GM18858 (cell line): ENCODE measurements around the gene RASL10A.
A peak's percentile ranks its signal among the peaks of the same experiment; 100 is the strongest.

Experiments
- ATAC-seq: cut with Tn5 transposase; IDR thresholded peaks from one replicate; pipeline ENCODE4 v1.9.1; 2021; ENCODE audit not compliant: unreplicated experiment

Gene RASL10A

DNA sequence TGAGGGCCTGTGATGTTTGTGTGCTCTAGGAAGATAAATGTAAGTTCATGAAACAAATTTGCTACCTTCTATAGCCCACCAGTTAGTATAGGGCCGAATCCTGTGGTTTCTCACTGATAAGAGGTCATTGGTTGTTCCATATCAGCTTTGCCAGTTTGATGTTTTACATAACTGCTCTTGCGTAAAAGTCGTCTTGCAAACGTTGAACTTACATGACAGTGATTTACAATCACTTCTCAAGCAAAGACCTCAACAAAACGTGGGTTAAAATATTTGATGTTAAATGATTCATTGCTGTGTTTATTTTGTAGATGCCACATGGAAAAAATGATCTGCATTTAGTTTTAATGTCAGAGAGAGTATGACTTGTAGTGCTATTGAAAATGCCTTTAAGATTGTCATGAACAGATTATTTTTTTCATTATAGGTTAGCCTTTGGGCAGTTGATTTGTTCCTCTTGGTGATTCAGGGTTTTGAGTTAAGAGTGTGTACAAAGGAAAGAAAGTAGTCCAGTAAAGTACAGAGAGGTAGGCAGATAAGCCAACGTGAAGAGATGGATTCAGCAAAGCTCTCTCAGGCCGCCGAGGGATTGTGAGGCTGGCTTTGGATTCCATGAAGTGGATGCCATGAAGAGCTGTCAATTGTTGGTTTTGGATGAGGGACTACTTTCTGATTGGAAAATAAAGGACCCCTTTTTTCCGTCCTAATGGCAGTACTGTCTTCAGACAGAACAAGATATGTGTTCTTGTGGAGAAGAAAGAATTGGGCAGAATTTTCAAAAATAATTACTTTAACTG is 44.8 kb downstream of the RASL10A start:
- ATAC-seq, result no peak

DNA sequence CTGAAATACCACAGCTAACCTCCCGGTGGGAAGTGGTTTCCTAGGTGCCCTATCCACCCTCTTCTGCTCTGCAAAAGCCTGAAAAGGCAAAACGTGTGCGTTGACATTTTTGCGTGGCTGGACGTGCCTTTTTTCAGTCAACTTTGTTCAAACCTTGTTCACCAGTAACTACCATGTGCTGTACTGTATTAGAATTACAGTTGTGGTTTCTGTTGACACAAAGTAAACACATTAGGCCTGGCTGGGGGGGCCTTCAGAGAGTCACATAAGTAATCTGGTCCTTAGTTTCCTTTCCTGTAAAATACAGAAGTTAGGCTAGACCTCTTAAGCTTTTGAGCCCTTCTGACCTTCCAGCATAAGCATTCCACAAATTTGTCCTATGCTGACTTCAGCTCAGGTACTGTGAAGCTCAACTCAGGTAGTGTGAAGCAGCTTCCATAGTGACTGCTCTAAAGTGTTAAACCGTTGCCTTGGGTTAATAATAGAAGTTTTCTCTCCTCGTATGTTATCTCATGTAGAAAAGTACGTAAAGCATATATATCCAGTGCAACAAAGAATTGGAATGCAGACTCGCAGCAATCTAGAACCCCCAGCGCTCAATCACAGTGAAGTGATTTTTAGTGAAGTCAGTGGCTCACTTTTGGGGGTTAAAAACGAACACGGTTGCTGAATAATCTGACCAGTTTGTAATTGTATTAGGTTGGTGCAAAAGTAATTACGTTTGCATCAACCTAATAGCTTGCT is 45.6 kb downstream of the RASL10A start:
- no peak for ATAC-seq

DNA sequence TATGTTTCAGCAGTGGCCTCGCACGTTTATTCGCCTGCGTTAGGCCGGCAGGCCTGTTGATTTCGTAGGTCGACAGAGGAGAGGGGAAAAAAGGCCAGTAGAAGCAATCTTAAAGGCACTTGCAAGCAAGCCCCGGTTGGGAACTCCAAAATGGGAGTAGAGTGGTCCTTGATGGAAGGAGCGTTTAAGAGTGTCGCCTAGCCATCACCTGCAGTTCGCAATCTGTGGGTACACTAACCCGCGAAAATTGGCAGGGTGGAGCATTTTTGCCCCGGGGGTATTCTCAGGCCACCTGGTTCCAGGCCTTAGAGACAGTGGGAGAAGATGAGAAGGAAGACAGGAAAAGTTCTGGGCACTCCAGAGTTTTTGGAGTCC is 46.3 kb downstream of the RASL10A start:
- ATAC-seq, result no peak

DNA sequence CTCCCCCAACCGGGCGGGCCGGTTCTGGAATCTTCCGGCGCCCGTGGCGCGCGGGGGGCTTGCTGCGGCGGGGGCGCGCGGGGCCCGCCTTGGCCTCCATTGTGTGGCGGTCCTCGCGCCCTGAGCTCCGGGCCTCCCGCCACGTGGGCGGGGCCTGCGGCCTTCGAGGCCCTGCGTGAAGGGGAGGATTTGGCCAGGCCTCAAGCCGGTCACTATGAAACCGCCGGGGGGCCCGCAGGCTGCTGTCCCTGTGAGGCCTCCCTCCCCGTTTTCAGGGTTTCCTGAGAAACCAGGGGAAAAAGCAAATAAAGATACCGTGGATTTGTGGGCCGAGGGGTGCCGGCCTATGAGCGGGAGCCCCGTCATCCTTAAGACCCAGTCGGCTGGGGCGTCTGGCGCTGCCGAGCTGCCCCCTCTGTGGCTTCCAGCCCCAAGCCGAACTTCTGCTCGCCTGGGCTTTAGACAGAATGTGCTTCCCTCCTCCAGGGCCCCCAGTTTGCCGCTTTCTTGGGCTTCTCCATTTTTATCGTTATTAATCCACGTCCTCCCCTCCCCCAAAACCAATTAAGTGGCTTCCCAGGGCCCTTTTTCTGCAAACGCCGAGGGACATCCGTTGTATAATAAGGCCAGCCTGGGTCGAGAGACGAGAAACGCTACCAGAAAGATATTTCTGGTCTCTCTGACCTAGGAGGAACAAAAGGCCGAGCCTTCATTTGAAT is 46.8 kb downstream of the RASL10A start:
- peak; percentile 7 for ATAC-seq

DNA sequence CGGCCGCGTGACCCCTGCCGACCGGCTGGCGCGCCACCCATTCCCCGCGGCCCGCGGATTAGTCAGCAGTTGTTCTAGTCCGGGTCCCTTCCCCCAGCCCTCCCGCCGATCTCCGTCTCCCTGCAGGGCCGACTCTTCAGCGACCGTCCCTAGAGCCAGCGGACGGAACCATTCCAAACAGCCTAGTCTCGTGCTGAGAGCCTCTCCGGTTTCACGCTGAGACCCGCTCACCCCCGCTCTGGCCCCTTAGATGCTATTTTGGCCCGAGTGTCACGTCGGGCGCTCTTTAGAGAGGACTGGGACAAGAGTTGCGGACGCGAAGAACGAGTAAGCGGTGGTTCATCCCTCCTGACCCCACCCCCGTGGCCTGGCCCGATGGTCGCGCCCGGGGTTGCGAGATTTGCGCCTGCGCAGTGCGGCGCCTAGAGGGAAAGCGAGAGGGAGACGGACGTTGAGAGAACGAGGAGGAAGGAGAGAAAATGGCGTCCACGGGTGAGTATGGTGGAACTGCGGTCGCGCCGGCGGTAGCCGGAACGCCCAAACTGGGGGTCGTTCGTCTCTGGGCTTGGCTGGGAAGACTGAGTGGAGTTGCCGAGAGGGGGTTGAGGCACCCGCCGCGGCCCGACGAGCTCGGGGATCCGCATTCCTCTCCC is 47.5 kb downstream of the RASL10A start, which contains the start of the genes EWSR1 and RHBDD3:
Gene EWSR1, plus strand, starts transcription at position 411 of the 653 bp plus-strand sequence. Its CDS starts 69 bp downstream, at position 480.
Gene RHBDD3, minus strand, starts transcription at position 124 of the 653 bp plus-strand sequence. CDS start 2,355 bp downstream, outside the sequence.
- ATAC-seq, result peak; percentile 57

DNA sequence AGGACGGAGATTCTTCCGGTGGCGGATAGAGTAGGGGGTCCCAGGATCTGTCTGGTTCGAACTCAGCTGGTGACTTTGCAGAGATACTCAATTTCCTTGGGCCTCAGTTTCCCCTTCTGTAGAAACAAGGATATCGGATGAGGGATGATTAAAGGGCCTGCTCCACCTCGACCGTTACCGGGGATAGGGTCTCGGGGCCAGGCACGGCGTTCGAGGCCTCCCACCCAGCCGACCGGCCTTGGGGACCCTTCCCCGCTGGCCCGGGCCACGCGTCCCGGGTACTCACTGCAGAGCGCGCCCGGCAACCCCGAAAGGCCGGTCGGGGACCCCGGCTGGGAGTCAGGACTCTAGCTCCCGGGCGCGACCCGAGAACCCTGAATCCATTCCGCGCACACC is 48.0 kb downstream of the RASL10A start:
- no peak for ATAC-seq

DNA sequence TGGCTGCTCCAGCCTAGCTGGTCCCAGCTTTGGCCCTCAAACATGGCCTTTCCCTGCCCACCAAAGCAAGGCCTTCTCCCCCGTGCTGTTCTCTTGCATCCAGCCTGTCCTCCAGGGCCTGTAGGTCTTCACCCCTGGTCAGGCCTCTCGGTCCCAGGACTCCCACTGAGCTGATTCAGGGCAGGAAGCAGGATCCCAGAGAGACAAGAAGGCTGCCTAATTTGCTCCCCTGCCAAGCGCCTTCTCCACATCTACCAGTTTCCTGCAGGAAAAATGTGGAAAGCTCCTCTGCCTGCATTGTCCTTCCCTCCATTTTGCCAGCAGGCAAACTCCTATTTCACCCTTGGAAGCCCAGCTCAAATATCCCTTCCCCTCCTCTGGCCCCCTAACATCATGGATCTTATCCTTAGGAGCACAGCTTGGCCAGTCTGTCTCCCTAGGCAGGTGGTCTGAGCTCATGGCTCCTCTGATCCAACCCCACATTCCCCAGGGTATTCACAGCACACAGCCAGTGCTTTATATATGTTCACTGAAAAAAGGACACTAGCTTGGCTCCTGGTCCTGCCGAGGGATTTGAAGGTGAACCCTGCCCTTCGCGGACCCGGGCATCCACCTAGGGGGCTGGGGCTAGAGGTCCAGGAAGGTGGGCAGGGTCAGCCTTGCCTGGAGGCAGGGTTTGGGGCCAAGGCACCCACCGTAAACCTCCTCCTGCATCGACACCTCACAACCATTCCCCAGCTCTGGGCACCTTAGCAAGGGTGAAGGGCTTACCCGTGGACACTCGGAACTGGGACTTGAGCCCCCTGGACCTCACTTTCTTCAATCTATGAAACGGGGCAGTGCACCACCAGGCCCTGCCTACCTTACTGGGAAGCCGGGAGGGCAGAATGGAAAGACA is 48.7 kb downstream of the RASL10A start:
- ATAC-seq, result no peak

DNA sequence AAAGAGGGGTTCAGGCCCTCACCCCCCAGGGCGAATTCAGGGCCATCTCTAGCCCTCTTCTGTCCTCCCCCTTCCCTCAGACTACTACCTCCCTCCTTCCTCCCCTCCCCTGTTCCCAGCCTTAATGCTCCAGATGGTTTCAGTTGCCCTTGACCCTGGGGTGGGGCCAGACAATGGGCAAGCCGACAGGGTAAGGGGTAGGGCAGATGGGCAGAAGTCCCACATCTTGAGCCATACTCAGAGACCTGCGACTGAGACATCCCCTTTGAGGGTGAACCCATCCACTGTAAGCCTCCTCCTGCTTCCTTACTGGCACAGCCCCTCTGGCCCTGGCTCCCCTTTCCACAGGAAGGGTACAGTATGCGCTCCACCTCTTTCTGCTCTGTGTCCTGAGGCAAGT is 49.6 kb downstream of the RASL10A start:
- no peak for ATAC-seq

DNA sequence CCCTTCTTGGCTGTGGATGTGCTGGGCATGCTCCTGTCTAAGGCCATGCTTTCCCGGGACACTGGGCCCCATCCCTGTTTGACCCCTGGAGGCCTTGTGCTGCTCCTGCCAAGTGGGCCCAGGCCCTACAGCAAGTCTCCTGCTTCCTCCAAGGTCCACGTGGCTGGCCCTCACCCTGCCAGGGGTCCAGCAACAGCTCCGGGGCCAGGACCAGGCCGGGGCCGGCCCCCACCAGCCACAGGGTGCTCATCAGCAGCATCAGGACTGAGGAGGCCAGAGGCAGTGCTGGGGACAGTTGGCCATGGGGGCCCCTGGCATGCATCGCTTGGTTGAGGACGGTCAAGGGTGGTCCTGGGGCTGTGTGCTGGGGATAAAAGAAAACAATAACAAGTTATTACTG is 50.2 kb downstream of the RASL10A start:
- no peak for ATAC-seq

DNA sequence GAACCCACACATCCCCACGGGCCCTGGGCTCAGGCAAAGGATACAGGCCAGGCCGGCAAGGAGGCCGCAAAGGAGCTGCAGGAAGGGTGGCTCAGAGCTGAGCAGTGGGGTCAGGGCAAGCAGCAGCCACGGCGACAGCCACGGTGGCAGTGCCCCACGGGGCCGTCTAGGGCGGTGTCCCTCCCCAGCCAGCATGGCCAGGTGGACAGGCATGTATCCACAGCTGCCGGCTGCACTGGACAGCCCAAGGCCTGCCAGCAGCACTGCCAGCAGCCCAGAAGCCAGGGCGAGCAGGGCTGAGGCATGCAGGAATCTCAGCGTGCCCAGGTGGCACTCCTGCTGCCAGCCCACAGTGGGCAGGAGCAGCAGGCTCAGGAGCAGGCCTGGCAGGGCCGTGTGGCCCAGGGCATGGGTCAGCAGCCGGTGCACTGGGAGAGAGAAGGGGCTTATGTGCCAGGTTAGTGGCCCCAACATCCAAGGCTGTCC is 51.7 kb downstream of the RASL10A start:
- no peak for ATAC-seq
